Choroid plexus epithelial cell (primary cell): Measurements from ENCODE around the gene SLC35F3.
"Not testable (repeated sequence)": the region's sequence is repeated elsewhere in the genome, so short reads cannot be mapped to it uniquely, and the experiment has no call there.

Source experiments
- DNase-seq: peaks from one replicate; pipeline ENCODE4 v3.0.0-alpha.2; 2010; ENCODE audit warnings: low read depth
- H3K4me3 ChIP-seq: 2 replicates; pipeline ENCODE4 v1.5.1; 2011; ENCODE audit warnings: low read depth, mild to moderate bottlenecking, control low read depth, low read length, moderate library complexity
- CTCF ChIP-seq: conservative IDR thresholded peaks from 2 replicates; pipeline ENCODE4 v1.5.1; 2011; ENCODE audit warnings: low read depth, mild to moderate bottlenecking, control low read depth, inconsistent platforms, low read length, moderate library complexity

Gene SLC35F3

GRCh38 chr1:234205966-234206365 lies 301.5 kb downstream of the SLC35F3 start:
- TF ChIP-seq CTCF, result no peak
- no peak overlapping the region for H3K4me3 ChIP-seq
- no peak for DNase-seq

GRCh38 chr1:234206651-234207284 lies 302.3 kb downstream of the SLC35F3 start:
- no peak for TF ChIP-seq CTCF
- H3K4me3 ChIP-seq, result no peak overlapping the region
- peak; percentile 40 for DNase-seq

GRCh38 chr1:234208351-234208750 lies 303.9 kb downstream of the SLC35F3 start:
- no peak overlapping the region for H3K4me3 ChIP-seq
- no peak for DNase-seq
- TF ChIP-seq CTCF, result no peak

GRCh38 chr1:234208791-234209190 lies 304.3 kb downstream of the SLC35F3 start:
- no peak for DNase-seq
- TF ChIP-seq CTCF, result no peak
- H3K4me3 ChIP-seq, result no peak overlapping the region

- H3K4me3 ChIP-seq, DNase-seq: not testable (repeated sequence)
Measured at GRCh38 chr1:234210429-234210828, 306.0 kb downstream of the SLC35F3 start.

GRCh38 chr1:234211855-234212254 lies 307.4 kb downstream of the SLC35F3 start:
- H3K4me3 ChIP-seq, result not testable (repeated sequence)

GRCh38 chr1:234212764-234213657 lies 308.5 kb downstream of the SLC35F3 start:
- no peak overlapping the region for H3K4me3 ChIP-seq
- peak; percentile 25 for DNase-seq
- peak; percentile 41 for TF ChIP-seq CTCF

More at GRCh38 chr1:234211855-234212254, 307.4 kb downstream of the SLC35F3 start:
- DNase-seq, result not testable (repeated sequence)

GRCh38 chr1:234213658-234214128 lies 309.2 kb downstream of the SLC35F3 start:
- no peak for DNase-seq
- TF ChIP-seq CTCF, result no peak
- no peak overlapping the region for H3K4me3 ChIP-seq
